Stimulated activated CD8-positive, alpha-beta memory T cell treated with anti-CD3 and anti-CD28 coated beads, Interleukin-7, amount 100 ng/mL, for 24 hours (primary cell): ENCODE results near the gene LDLRAP1.

Source experiments
- DNase-seq: peaks from one replicate; pipeline ENCODE4 v3.0.0-alpha.2; 2020; ENCODE audit warnings: low read depth

The LDLRAP1 gene

DNA sequence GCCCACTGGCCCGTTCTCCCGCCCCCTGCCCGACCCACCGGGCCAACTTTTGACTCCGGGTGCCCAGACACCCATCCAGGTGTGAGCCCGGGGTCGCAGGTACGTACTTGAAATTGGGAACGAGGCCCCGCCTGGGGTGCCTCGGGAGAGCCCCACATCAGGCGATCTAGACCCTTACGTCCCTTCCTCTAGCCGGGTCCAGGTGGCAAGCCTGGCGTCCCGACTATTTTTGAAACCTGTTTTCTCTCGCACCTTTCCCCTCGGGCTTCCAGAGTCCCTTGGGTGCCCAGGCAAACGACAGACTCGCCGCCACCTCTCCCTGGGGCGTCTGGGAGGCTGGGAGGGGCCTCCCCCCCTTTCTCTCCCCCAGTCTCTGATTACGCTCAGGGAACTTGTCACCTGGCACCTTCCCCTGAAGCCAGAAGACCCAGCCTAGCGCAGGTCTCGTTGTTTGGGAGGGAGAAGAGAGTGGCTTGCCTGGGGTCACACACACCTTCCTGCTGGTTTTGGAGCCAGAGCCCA is 898 bp downstream of the LDLRAP1 start:
- no peak for DNase-seq

DNA sequence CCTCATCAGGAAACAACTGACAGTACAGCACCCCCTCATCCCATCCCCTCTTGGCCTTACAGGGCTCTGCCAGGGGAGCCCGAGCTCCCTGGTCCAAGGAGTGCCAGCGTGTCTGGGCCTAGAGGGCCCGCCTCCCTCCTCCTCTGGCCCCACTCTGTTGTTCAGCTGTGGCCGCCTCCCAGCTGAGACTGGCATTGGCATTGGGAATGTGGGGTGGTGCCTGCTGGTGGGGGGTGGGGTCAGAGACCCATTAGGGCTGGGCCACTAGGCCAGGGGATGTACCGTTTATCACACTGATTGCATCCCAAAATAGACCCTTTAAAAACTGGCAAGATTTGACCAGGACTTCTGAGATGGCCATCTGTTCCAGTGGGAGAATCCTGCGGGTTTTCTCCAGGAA is 1.4 kb downstream of the LDLRAP1 start:
- no peak for DNase-seq

DNA sequence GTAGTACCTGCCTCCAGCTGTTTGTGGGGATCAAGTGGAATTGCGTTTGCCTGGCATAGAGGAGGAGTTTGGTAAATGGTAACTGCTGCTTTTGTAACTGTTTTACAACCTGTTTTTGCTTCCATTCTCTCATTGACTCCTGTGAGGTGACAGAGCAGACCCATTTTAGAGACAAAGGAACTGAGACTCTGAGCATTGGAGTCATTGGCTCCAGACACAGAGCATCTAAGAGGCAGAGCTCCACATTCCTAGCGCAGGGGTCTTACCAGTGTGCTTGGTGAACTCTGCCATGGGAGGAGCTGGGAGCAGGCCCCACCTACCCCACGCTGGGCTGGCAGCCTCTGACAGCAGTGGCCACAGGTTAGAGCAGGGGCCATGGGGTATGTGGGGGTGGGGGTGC is 2.4 kb downstream of the LDLRAP1 start:
- no peak for DNase-seq

DNA sequence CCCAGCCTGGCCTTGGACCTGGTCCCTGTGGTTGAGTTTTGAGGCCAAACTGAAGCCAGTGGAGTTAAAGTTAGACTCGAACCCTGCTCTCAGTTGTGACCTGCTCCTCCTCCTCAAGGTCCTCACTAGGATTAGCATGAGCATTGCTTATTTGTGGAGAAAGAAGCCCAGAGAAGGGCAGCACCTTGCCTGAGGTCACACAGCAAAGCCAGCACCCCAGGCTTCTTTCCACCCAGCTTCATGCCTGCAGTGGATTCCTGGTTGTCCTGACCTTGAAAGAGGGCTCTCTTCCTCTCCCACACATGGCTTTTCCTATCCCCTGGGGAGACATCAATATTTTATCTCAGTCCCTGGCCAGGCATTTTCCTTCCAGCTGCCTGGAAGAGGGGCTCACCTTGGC is 2.8 kb downstream of the LDLRAP1 start:
- DNase-seq, result no peak

- DNase-seq, result no peak
Measured at GRCh38 chr1:25548601-25549000, 5.2 kb downstream of the LDLRAP1 start.

- DNase-seq, result peak; percentile 59
Measured at GRCh38 chr1:25549273-25550154, 6.1 kb downstream of the LDLRAP1 start.

DNA sequence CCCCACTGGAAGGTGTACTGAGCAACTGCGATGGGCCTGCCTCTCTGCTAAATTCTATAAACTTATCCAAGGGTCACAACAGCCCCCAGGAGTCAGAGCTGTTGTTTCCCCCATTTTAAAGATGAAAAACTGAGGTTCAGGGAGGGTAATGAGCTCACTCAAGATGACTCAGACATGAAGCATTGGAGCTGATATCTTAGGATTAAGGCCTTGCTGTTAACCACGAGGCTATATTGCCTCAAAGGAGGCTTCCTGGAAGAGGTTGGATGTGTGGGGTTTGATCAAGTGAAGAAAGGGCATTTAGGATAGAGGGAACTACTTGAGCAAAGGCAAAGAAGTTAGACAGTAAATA is 6.7 kb downstream of the LDLRAP1 start:
- no peak for DNase-seq

- DNase-seq, result no peak
Measured at GRCh38 chr1:25550683-25551310, 7.4 kb downstream of the LDLRAP1 start.

- no peak for DNase-seq
Measured at GRCh38 chr1:25553749-25554429, 10.5 kb downstream of the LDLRAP1 start.

DNA sequence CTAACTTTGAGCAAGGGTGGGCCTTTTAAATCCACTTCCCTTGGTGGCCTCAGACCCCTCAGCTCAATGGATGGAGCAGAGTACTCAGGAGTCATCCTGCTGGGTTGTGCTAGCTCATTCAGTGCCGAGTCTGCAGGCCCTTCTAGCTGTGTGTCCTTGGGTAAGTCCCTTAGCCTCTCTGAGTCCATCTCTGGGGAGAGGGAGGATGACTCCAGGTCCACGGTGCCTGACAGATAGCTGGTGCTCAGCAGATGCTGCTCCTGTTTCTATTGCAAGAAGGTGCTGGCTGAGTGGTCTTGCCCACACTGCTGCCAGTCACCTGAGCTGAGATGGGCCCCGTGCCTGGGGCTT is 11.0 kb downstream of the LDLRAP1 start:
- DNase-seq, result no peak

- DNase-seq, result no peak
Measured at GRCh38 chr1:25554886-25555752, 11.7 kb downstream of the LDLRAP1 start.

GRCh38 chr1:25555753-25556092 is 12.3 kb downstream of the LDLRAP1 start:
- no peak for DNase-seq

GRCh38 chr1:25556132-25556670 is 12.8 kb downstream of the LDLRAP1 start:
- no peak for DNase-seq

DNA sequence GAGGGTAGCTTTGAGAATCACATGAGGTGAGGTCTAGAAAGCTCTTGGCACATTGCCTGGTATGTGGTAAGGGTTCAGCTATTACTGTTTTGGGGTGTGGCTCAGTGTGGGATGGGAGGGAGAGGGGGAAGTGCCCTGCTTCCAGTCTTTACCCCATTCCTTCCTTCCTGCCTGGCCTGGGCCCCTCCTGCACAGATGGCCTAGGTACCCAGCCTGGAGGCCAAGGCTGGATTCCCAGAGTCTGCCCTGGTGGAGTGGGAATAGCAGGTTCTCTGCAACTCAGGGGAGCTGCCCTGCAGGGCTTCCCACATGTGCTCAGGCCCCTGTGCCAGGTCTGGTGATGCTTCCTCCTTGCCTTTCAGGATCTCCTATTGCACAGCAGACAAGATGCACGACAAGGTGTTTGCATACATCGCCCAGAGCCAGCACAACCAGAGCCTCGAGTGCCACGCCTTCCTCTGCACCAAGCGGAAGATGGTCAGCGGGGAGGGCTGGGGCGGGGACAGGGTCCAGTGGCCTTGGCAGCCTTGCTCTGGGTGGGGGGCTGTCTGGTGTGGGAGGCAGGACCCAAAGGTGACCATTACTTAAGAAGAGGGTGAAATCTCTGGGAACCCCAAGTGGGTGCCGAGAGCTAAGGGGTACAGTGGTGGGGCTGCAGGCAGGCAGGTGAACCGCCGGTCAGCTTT is 13.5 kb downstream of the LDLRAP1 start:
- no peak for DNase-seq

- no peak for DNase-seq
Measured at GRCh38 chr1:25557543-25557942, 14.1 kb downstream of the LDLRAP1 start.

DNA sequence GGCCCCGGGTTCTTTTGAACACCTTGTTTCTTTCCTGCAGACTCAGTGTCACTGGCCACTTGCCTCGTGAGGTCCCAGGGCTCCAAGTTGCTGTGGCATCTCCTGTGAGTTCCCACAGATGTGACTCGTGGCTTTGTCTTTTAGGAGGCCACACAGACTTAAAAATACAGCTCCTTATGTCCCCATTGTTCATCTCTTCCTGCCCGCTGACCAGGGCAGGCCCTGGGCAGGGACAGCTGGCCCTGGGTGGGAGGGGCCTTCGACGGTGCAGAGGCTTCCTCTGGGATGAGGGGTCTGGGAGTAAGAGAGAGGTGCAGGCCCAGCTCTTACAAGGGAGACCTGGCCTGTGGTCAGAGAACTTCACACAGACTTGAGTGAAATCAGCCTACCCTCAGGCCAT is 15.6 kb downstream of the LDLRAP1 start:
- no peak for DNase-seq

DNA sequence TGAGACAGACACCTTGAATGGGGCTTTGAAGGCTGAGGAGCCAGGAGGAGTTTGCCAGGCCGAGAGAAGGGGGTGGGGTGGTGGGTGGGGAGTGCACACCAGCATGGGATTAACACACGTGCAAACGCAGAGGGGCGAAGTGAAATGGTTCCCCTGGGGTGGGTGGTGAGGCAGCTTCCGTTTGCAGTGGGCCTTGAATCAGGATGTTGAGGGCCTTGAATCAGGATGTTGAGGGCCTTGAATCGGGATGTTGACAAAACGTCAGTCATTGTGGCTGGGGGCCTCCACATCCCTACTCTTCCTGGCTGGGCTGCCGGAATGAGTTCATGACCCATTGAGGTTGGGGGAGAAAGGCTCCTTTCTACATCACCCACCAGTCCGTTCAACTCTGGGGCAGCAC is 16.6 kb downstream of the LDLRAP1 start:
- no peak for DNase-seq

DNA sequence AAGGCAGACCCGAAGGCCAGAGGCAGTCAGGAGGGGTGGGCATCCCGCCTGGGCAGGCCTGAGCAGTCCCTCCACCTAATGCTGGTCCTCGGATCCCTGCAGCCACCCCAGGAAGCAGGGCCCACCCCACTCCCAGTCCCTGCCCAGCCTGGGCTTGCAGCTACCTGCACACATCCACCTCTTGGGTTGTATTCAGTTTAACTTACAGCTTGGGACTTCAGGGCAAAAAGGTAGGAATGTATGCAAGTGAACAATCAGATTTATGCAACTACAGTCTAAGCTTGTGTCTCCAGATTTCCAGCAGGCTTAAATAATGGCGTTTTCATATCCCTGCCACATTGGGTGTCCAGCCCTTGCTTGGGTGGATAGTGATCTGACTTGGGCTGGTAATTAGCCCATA is 17.4 kb downstream of the LDLRAP1 start:
- no peak for DNase-seq

GRCh38 chr1:25561421-25562100 is 18.2 kb downstream of the LDLRAP1 start:
- DNase-seq, result no peak

DNA sequence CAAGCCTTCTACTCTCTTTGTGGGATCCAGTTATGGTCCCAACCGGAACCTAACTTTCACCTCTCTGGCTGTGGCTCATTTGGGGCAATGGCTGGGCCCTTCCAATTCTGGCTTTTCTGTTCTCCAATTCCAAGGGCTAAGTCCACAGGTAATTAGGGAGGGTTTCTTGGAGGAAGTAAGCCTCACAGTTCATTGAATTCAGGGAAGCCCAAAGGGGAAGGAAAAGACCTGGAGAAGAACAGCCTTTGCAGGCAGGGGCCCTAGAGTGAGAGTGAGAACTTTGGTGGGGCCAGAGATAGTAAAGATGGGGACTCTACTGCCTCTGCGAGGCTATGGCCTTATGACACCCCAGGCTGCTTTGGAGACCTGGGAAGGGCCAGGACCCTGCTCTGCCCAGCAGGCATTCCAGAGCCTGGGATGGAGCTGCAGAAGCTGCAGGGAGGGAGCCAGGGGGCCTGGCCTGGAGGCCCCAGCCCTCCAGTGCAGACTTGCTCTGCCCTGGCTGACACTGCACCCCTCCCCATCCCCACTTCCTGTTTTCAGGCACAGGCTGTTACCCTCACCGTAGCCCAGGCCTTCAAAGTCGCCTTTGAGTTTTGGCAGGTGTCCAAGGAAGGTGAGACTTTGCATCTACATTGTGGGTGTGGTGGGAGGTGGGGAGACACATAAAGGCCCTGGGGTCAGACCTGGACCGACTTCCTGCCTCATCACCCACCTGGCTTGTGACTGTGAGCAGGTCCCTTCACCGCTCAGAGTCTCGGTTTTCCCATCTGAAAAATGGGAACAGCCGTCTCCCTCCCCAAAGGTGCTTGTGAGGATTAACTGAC is 18.9 kb downstream of the LDLRAP1 start:
- no peak for DNase-seq
